Lower leg skin (tissue), 3 donors: ENCODE data around the gene RAB7A.

Experiments used
- CTCF ChIP-seq, 3 donors: fragments of 450-650 bp; IDR thresholded peaks; one replicate each; pipeline ENCODE4 v1.5.1; 2016; ENCODE audit warnings: antibody characterized with exemption in 3 of 3, mild to moderate bottlenecking in 3 of 3, moderate library complexity in 2 of 3
- POLR2A ChIP-seq, 2 donors: fragments of 450-650 bp; IDR thresholded peaks; one replicate each; pipeline ENCODE4 v1.6.1; 2016 to 2017; ENCODE audit warnings: antibody characterized with exemption in 2 of 2, mild to moderate bottlenecking in 1 of 2, moderate library complexity in 1 of 2

GRCh38 chr3:128753715-128754114 is 27.7 kb downstream of the RAB7A start:
- no peak for TF ChIP-seq POLR2A (IDR thresholded peaks at IDR 0.05)
- no peak for TF ChIP-seq CTCF (IDR thresholded peaks at IDR 0.05)
